ENCODE results near the gene YEATS2. TPM values are rescaled to one million over a fixed set of nuclear protein-coding genes. Genes with fewer than 3 reads are reported as not detected.
A peak's percentile ranks its signal among the peaks of the same experiment; 100 is the strongest.

The YEATS2 gene
- total RNA-seq, 1 donor from 2014 or later, result 62.2 TPM

DNA sequence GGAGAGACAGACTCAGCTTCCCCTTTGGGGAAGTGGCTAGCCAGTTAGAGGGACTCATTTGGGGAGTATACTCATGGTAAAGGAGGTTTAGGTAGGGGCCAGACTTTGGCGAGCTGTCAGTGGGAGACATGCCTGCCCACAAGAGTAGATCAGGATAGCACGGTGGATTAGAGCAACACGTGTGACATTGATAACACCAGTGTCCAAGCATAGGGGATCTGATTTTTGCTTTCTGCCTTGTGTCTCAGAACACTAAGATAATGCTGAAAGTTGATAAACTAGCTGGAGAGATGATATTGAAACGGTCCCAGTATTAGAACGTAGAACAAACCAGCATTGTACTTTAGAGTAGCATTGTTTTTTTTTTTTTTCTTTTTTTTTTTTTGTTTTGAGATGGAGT lies 101.9 kb downstream of the YEATS2 start:
- intact Hi-C loops (cut with micrococcal nuclease), result no loop called here
- no peak for DNase-seq
- H3K9me3 Mint-ChIP-seq, result no peaks in the 10 kb centered on the region
- H3K27ac Mint-ChIP-seq, result no peak overlapping the region
- no peaks in the 10 kb centered on the region for H3K27me3 Mint-ChIP-seq
- no peaks in the 10 kb centered on the region for H3K4me1 Mint-ChIP-seq
- peaks cover 68% of the 10 kb centered on the region for H3K36me3 Mint-ChIP-seq (ENCODE audit: low read depth)
- no peak overlapping the region for H3K4me3 Mint-ChIP-seq

DNA sequence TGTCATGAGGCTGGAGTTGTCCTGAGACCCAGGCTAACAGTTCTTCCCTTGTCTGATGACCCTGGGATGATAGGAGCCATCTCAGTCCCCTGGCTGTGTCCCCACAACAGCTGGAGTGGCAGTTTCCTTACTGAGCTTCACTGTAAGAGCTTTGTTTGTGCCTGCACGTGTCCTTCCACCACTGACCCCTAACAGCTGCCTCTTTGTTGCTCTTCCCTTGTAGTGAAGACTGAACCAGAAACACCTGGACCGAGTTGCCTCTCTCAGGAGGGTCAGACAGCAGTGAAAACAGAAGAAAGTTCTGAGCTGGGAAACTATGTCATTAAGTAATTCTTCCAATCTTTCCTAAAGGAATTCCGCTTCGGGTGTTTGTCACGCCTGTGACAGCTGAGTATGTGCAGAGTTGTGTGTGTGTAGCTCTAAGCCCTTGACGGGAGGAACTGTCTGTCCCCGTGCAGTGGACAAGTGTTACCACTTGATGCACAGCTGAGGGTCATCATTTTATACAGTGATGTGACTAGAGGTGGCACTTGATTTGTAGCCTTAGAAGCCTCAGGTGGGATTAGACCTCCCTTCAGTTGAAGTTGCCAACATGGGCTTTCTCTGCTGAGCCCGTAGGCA lies 102.8 kb downstream of the YEATS2 start:
- no peak overlapping the region for H3K4me3 Mint-ChIP-seq
- no peak for DNase-seq
- H3K9me3 Mint-ChIP-seq, result no peaks in the 10 kb centered on the region
- H3K27ac Mint-ChIP-seq, result peak overlapping the region; percentile 2
- intact Hi-C loops (cut with micrococcal nuclease), result no loop called here
- H3K36me3 Mint-ChIP-seq (ENCODE audit: low read depth), result peaks cover 65% of the 10 kb centered on the region
- no peaks in the 10 kb centered on the region for H3K27me3 Mint-ChIP-seq
- H3K4me1 Mint-ChIP-seq, result no peaks in the 10 kb centered on the region

DNA sequence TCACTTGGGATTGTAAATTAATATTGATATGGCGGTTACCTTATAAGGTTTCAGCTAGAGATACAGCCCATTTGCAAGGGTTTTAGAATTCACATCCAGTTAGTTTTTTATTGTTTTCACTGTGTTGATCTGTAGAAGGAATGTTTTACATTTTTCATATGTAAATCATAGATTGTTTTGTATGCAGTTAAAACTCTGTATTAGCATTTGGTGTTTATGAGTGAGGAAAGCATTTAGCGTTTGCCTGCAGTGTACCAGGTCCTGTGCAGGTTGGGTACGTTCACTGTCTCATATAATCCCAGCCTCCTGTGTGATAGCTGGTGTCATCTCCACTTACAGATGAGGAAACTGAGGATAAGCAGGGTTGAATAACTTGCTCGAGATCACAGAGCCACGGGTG lies 104.0 kb downstream of the YEATS2 start:
- H3K27me3 Mint-ChIP-seq, result no peaks in the 10 kb centered on the region
- intact Hi-C loops (cut with micrococcal nuclease), result no loop called here
- no peaks in the 10 kb centered on the region for H3K9me3 Mint-ChIP-seq
- no peaks in the 10 kb centered on the region for H3K4me1 Mint-ChIP-seq
- no peak overlapping the region for H3K4me3 Mint-ChIP-seq
- no peak overlapping the region for H3K27ac Mint-ChIP-seq
- no peak for DNase-seq
- H3K36me3 Mint-ChIP-seq (ENCODE audit: low read depth), result peaks cover 65% of the 10 kb centered on the region

DNA sequence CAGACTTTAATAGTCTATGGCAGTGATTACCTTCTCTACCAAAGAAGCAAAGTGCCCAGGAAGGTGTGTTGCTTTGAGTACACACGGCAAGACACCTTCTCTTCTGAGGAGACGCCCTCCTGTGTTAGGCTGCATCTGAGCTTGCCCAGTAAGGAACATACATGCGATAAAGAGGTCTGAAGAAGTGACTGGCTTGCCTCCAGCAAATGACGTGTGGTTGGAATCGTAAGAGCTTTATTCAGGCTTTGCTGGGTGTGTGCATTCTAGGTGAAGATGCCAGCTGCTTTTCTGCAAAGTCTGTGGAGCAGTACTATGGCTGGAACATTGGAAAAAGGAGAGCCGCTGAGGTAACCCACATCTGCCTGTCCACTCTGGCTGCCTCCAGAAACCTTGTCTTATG lies 105.4 kb downstream of the YEATS2 start:
- Mint-ChIP-seq H3K27me3 (no peaks in the 10 kb centered on the region), H3K9me3 (no peaks in the 10 kb centered on the region), H3K4me3 (no peak overlapping the region), H3K36me3 (ENCODE audit: low read depth) (peaks cover 71% of the 10 kb centered on the region), H3K27ac (no peak overlapping the region), H3K4me1 (no peaks in the 10 kb centered on the region)
- no peak for DNase-seq
- intact Hi-C loops (cut with micrococcal nuclease), result no loop called here

DNA sequence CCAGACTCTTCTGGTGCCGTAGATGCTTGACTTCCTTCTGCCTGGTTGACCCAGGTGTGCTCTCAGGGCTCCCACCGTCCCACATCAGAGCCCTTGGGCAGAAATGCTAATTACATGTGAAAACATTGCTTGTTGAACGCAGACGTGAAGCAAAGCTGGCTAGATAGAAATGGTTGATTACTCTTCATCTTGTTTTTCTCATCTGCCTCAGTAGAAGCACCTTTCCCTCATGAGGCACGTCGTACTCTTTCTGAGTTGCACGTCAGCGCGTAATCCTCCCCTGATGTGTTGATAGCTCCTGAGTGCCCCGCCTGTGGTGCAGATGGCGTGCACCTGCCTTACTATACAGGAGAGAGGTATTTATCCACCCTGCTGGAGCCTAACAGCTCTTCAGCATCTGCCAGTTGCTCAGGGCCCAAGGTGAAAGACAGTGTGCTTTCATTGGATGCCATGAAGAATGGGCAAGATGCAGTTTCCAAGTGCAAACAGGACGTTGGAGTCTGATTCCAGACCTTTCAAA lies 109.7 kb downstream of the YEATS2 start:
- H3K36me3 Mint-ChIP-seq (ENCODE audit: low read depth), result peaks cover 62% of the 10 kb centered on the region
- H3K27me3 Mint-ChIP-seq, result no peaks in the 10 kb centered on the region
- no peak overlapping the region for H3K4me3 Mint-ChIP-seq
- no peaks in the 10 kb centered on the region for H3K4me1 Mint-ChIP-seq
- no peak overlapping the region for H3K27ac Mint-ChIP-seq
- H3K9me3 Mint-ChIP-seq, result no peaks in the 10 kb centered on the region
- intact Hi-C loops (cut with micrococcal nuclease), result no loop called here
- DNase-seq, result no peak

DNA sequence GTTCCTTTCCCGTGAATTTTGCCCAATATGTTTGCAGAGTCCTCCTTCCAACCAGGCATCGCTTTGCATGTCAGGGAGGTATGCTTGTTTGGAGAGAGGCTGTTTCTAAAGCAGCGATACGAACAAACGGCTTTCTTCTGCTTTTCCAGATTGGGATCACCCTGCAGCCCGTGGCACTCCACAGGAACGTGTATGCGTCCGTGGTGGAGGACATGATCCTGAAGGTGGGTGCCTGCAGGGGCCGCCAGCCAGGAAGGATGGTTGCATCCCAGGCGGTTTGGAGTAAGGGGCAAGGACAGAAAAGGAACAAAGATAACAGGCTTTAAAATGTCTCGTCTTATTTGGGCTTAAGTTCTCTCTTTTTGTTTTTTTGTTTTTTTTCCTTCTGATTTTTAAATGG lies 110.3 kb downstream of the YEATS2 start:
- Mint-ChIP-seq H3K4me3 (no peak overlapping the region), H3K9me3 (no peaks in the 10 kb centered on the region), H3K27me3 (no peaks in the 10 kb centered on the region), H3K36me3 (ENCODE audit: low read depth) (peaks cover 60% of the 10 kb centered on the region), H3K27ac (no peak overlapping the region), H3K4me1 (no peaks in the 10 kb centered on the region)
- no peak for DNase-seq
- intact Hi-C loops (cut with micrococcal nuclease), result no loop called here

DNA sequence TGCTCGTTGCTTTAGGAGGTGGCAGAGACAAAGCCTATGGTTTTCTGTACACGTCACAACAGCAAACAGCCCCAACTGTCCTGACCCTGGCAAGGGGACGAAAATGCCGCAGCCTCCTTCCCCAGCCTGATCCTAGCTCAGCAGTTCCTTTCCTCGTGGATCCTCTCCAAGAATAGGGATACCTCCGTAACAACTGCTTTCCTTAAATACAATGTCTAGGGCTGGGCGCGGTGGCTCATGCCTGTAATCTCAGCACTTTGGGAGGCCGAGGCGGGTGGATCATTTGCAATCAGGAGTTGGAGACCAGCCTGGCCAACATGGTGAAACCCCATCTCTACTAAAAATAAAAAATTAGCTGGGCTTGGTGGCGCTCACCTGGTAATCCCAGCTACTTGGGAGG lies 110.8 kb downstream of the YEATS2 start:
- no peak for DNase-seq
- Mint-ChIP-seq H3K4me3 (no peak overlapping the region), H3K4me1 (no peaks in the 10 kb centered on the region), H3K27ac (no peak overlapping the region), H3K27me3 (no peaks in the 10 kb centered on the region), H3K36me3 (ENCODE audit: low read depth) (peaks cover 60% of the 10 kb centered on the region), H3K9me3 (no peaks in the 10 kb centered on the region)
- intact Hi-C loops (cut with micrococcal nuclease), result no loop called here

DNA sequence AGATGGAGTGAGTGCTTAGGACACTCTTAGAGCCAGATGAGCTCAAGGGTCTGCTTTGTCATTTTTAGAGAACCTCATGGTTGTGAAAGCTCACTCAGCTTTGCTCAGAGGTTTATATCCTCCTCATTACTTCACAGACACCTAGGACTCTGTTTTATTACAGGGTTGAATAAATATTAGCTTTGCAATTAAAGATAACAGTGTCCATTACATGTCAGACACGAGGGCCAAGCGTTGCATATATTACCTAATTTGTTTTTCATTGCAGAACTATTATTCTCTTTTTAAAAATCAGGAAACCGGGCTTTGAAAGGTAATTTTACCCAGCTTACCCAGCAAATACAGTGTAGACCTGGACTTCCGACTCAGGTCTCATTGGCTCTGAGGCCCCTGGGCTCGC lies 111.7 kb downstream of the YEATS2 start:
- no peaks in the 10 kb centered on the region for H3K9me3 Mint-ChIP-seq
- peak overlapping the region; percentile 8 for H3K27ac Mint-ChIP-seq
- no peak overlapping the region for H3K4me3 Mint-ChIP-seq
- H3K36me3 Mint-ChIP-seq (ENCODE audit: low read depth), result peaks cover 52% of the 10 kb centered on the region
- intact Hi-C loops (cut with micrococcal nuclease), result no loop called here
- no peaks in the 10 kb centered on the region for H3K27me3 Mint-ChIP-seq
- no peak for DNase-seq
- peaks cover under 1% of the 10 kb centered on the region for H3K4me1 Mint-ChIP-seq

DNA sequence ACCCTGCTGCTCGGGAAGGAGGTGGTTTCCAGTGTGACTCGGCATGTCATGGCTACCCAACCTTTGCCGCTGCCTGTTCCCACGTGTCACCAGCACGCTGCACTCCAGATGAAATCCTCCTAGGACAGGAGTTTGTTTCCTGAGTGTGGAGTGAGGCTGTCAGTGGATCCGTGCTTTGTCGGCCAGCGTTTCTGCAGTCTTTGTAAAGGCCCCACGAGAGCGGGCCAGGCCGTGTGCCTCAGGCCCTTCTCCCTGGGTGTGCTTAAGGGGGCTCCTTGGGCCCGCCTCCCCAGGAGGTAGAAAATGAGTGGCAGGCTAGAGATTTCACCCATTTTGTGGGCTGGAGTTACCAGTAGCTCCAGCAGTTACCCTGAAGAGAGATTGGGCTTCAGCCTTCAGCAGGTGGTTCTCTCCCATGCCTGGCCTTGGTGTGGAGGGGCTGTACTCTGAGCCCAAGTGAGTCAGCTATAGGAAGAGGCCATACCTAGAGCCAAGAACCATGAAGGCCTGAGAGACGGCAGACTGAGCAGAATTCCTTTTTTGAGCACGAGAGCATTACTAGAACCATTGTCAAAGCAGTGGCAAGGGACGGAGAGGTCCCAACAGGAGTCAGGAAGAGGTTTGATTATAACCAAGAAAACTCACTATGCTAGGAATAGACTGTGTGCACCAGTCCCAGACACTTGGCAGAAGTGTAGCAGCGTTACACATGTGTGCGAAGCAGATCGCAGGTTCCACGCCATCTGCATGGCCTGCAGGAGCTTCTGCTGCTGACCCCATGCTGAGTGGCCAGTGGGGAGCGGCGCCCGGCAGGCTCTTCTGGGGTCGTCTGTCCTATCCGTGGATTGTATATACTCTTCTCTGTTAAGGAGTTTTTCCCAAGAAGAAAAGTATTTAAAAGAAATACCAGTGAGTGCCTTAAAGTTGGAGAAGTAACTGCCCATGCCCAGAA lies 113.3 kb downstream of the YEATS2 start:
- no peak overlapping the region for H3K4me3 Mint-ChIP-seq
- H3K9me3 Mint-ChIP-seq, result no peaks in the 10 kb centered on the region
- no peaks in the 10 kb centered on the region for H3K27me3 Mint-ChIP-seq
- peaks cover 10% of the 10 kb centered on the region for H3K4me1 Mint-ChIP-seq
- intact Hi-C loops (cut with micrococcal nuclease), result no loop called here
- no peak for DNase-seq
- H3K27ac Mint-ChIP-seq, result no peak overlapping the region
- peaks cover 48% of the 10 kb centered on the region for H3K36me3 Mint-ChIP-seq (ENCODE audit: low read depth)

DNA sequence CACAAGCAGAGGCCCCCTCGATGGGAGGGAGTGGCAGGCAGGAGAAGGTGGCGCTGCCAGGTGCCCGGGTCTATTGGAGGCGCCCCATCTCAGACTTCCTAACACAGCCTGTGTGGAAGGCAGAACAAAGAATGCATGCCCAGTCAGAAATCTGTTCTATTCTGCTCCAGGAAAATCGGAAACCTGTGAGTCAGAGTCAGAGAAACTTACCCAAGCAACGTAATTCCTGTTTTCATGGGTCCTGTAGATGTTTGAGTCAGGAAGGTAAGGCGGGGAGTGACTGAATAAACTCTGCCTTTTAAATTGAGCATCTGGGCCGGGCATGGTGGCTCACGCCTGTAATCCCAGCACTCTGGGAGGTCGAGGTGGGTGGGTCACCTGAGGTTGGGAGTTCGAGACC lies 114.0 kb downstream of the YEATS2 start:
- H3K4me3 Mint-ChIP-seq, result no peak overlapping the region
- peaks cover 46% of the 10 kb centered on the region for H3K36me3 Mint-ChIP-seq (ENCODE audit: low read depth)
- no peak overlapping the region for H3K27ac Mint-ChIP-seq
- no peaks in the 10 kb centered on the region for H3K9me3 Mint-ChIP-seq
- no peak for DNase-seq
- intact Hi-C loops (cut with micrococcal nuclease), result no loop called here
- H3K27me3 Mint-ChIP-seq, result no peaks in the 10 kb centered on the region
- peaks cover 15% of the 10 kb centered on the region for H3K4me1 Mint-ChIP-seq

DNA sequence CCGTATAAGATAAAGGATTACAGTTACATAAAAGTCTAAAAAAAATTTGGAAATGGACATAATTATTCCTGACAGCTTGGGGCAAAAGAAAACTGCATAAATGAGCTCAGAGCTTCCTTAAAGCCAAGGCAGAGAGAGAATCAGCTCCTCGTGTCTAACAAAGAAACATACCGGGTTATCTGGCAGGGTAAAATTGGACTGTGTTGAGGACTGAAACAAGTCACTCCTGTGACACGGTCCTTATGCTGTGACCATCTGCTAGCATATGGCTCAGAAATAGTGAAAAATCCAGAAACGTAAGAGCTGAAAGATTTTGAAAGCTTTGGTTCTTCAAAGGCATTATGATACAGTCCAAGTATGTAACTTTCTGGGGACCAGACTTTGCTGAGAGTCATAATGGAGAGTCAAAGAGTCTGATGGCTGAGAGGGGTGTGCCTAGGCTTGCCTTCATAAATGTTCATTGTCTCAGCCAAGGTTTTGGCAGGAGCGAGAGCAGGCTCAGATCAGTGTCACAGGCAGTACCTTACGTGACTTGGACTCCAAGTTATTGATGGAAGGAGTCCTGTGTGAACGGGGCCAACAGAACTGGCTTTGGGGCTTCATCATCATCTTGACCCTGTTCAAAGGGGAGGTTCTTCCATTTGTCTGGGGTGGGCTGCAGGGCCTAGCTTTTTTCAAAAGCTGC lies 115.3 kb downstream of the YEATS2 start:
- peaks cover 34% of the 10 kb centered on the region for H3K36me3 Mint-ChIP-seq (ENCODE audit: low read depth)
- H3K4me3 Mint-ChIP-seq, result no peak overlapping the region
- peaks cover 15% of the 10 kb centered on the region for H3K4me1 Mint-ChIP-seq
- H3K27me3 Mint-ChIP-seq, result no peaks in the 10 kb centered on the region
- H3K27ac Mint-ChIP-seq, result no peak overlapping the region
- H3K9me3 Mint-ChIP-seq, result no peaks in the 10 kb centered on the region
- no peak for DNase-seq
- intact Hi-C loops (cut with micrococcal nuclease), result no loop called here

DNA sequence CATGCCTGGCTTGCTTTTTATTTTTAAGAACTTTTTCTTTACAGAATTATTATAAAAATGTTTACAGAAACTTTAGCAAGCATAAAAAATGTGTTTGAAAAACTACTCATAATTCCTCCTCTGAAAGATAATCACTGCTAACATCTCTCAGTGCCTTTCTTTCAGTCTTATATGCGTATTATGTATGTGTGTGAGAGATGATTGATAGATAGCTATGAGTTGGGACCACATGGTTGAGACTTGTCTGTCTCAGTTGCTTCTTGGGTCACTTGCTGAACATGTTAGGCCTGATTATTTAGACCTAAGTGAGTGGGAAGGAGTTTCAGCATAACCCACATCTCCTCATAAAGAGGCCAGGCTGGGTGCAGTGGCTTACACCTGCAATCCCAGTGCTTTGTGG lies 116.6 kb downstream of the YEATS2 start:
- Mint-ChIP-seq H3K27ac (peak overlapping the region; percentile 46), H3K9me3 (no peaks in the 10 kb centered on the region), H3K4me1 (peaks cover 15% of the 10 kb centered on the region), H3K36me3 (ENCODE audit: low read depth) (peaks cover 24% of the 10 kb centered on the region), H3K4me3 (no peak overlapping the region), H3K27me3 (no peaks in the 10 kb centered on the region)
- intact Hi-C loops (cut with micrococcal nuclease), result no loop called here
- no peak for DNase-seq

DNA sequence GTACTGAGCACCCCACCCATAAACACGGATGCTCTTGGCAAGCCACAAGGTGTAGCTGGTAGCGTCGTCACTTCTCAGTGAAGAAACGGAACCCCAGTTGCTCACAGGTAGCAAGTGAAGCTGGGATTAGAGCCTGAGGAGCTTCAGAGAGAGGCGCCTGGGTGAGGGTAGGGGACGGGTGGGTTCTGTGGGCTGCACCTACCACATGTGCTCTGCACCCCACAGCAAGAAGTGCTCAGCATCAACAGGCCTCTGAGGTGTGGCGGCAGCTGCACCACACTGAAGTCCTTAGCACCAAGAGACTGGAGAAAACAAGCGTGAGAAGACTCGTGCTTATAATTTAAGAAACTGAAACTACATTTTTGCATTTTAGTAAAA lies 118.0 kb downstream of the YEATS2 start:
- H3K27ac Mint-ChIP-seq, result no peak overlapping the region

DNA sequence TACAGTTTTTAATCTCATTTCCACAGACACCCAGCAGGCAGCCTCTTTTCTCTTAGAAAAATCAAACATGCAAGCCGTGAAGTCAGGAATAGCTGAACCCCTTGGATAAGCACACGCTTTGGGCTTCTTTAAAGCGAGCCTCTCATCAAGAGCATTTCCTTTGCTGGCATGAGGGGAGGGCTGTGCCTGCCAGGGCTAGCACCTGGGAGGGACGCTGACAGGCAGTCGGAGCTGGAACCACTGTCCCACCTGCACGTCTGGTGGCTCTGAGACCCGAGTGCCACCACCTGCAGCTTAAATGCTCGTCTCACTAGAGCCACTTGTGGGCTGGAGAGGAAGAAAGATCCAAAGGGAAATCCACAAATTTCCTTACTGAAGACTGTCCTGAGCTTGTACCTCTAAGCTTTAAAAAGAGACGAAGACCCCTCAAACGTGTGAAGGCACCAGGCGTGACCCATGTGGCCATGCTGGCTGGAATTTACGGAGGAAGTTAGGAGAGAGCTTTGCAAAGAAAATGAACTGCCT lies 118.4 kb downstream of the YEATS2 start:
- H3K36me3 Mint-ChIP-seq (ENCODE audit: low read depth), result peaks cover 12% of the 10 kb centered on the region
- H3K27ac Mint-ChIP-seq, result no peak overlapping the region
- intact Hi-C loops (cut with micrococcal nuclease), result no loop called here
- H3K27me3 Mint-ChIP-seq, result no peaks in the 10 kb centered on the region
- peaks cover 15% of the 10 kb centered on the region for H3K4me1 Mint-ChIP-seq
- no peaks in the 10 kb centered on the region for H3K9me3 Mint-ChIP-seq
- no peak overlapping the region for H3K4me3 Mint-ChIP-seq
- no peak for DNase-seq

More for the DNA sequence above, 118.0 kb downstream of the YEATS2 start:
- intact Hi-C loops (cut with micrococcal nuclease), result no loop called here
- peaks cover 15% of the 10 kb centered on the region for H3K36me3 Mint-ChIP-seq (ENCODE audit: low read depth)
- H3K4me3 Mint-ChIP-seq, result no peak overlapping the region
- peak; percentile 63 for DNase-seq
- H3K27me3 Mint-ChIP-seq, result no peaks in the 10 kb centered on the region
- H3K9me3 Mint-ChIP-seq, result no peaks in the 10 kb centered on the region
- H3K4me1 Mint-ChIP-seq, result peaks cover 15% of the 10 kb centered on the region

Data from activated CD4-positive, alpha-beta T cell treated with anti-CD3 and anti-CD28 coated beads, Interleukin-2, amount 10 ng/mL, durations not matched to agents 24 days and 14 days (primary cell).